HG02970 (cell line): Measurements from ENCODE around the gene RFXANK.
"Not testable (repeated sequence)": the region's sequence is repeated elsewhere in the genome, so short reads cannot be mapped to it uniquely, and the experiment has no call there.

Experiments
- ATAC-seq: cut with Tn5 transposase; IDR thresholded peaks from one replicate; pipeline ENCODE4 v1.9.1; 2021; ENCODE audit warnings: mild to moderate bottlenecking, moderate library complexity, moderate number of reproducible peaks; ENCODE audit not compliant: unreplicated experiment, low FRiP score

The RFXANK gene

DNA sequence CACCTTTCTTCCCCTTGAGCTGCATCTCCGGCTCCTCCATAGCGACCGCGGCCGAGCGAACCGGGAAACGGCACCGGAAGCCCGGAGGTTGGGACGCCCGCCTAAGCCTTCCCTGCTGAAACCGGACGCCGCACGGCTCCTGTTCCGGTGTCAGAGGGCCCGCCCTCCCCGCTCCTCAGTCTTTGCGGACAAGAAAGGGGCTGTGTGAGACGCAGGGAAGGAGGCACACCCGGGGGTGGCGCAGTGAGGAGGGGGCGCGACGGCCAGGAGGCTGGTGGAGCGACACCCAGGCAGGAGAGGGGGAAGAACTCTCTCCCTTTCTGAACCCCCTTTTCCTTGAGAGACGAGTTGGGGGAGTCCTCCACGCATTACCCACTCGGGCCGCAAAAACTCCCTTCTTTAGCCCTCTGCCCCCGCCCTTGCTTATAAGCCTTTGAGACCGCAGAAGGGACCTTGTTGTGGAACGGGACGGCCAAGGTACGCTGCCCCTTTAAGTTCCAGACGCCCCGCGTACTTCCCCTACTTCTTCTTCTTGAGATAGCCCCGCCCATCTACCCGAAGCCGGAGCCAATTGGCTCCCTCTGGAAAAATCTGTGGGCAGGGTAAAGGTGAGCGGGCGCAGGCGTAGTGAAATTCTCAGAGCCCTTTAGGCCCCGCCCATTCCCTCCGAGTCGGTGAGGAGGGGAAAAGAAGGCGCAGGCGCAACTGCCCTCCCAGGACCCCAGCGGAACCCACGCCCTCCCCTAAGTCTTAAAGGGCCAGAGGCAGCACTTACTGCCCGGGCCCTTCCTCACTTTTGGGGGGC lies at the start of gene RFXANK, which contains the start of gene BORCS8:
TSS of gene RFXANK (plus strand) at position 181 of the 805 bp plus-strand sequence. CDS start 1,689 bp downstream, outside the sequence.
TSS of gene BORCS8 (minus strand) at position 75 of the 805 bp plus-strand sequence. CDS start at position 40, 35 bp downstream.
- peak; percentile 86 for ATAC-seq

DNA sequence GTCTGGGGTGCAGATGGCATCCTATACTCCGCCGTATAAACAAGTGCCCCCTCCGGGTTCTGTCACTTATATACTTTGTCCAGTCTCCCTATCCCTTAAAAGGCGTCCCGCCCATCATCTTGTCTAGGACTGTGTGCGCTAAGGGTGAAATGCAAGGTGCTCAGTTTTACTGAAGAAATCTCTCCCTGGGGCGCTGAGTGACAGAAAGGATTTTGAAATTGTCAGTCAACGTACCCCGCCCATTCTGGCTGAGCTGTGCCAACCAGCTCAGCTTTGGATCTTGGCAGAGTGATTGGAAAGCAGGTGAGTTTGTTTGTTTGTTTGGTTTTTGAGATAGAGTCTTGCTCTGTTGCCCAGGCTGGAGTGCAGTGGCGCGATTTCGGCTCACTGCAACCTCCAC lies 49.7 kb upstream of the RFXANK start:
- ATAC-seq = no peak

GRCh38 chr19:19145281-19145680 lies 46.8 kb upstream of the RFXANK start:
- ATAC-seq = no peak

- no peak for ATAC-seq
Measured at GRCh38 chr19:19145684-19146608, 46.1 kb upstream of the RFXANK start.

DNA sequence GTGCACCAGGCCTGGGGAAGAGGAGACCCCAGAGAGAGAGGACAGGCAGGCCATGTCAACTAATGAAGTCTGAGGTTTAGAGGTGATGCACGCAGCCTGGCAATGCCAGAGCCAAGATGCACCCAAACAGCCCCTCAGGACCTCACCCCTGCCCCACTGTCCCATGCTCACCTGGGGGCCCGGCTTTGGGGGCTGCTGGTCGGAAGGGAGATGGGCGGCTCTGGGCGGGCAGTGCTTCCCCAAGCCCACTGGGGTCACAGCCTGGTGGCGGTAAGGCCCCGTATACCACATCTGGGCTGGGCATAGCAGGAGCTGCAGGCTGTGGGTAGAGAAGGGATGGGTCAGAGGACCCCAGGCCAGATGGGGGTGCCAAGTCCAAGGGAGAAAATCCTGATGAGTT lies 45.2 kb upstream of the RFXANK start:
- no peak for ATAC-seq

DNA sequence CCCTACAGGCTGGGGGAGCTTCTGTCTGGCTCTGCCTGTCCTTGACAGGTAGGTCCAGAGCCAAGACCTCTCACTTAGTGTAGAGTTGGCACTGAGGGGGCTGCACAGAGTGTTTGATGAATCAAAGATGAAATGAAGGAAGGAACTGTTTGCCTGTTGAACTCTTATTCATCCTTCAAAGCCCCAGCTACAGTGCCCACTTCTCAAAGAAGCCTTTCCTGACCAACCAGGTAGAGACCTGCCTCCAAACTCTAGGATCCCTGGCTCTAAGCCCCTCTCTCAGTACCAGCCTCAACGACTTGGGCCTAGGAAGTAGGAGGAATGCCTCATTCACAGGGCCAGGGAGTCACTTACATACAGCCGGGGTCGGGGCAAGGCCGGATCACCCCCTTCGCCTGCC lies 44.7 kb upstream of the RFXANK start:
- ATAC-seq = no peak

GRCh38 chr19:19148504-19148903 lies 43.6 kb upstream of the RFXANK start:
- not testable (repeated sequence) for ATAC-seq

- no peak for ATAC-seq
Measured at GRCh38 chr19:19149435-19149834, 42.6 kb upstream of the RFXANK start.

- ATAC-seq = no peak
Measured at GRCh38 chr19:19151418-19151817, 40.6 kb upstream of the RFXANK start.

GRCh38 chr19:19152668-19153384 lies 39.2 kb upstream of the RFXANK start:
- ATAC-seq = no peak

DNA sequence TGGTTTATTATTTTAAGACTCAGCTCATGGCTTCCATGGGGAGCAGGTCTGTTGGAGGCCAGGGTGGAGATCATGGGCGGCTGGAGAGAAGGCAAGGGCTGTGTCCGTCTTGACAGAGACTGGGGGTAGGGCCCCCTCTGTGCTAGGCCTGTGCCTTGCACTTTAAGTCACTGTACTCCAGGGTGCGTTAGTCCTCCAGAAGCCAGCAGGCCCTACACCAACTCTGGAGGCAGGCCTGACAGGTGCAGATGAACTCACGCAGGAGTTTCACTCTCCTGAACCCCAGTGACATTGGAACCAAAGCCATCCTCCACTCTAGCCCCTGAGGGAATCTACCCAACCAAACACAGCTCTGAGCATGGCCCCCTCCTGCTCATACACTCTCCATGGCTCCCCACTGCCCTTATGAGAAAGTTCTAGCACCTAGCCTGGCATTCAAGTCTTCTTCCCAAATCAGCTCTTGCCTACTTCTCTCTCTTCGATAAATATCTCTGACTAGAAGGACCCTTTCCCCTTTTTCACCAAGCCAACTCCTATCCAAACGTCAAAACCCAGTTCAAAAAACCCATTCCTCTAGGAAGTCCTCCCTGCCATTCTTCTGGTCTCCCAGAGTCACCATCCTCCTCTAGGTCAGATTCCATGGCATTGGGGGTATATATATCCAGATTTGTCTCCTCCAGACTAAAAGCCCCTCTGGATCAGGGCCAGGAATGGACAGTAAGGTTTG lies 37.1 kb upstream of the RFXANK start:
- no peak for ATAC-seq

DNA sequence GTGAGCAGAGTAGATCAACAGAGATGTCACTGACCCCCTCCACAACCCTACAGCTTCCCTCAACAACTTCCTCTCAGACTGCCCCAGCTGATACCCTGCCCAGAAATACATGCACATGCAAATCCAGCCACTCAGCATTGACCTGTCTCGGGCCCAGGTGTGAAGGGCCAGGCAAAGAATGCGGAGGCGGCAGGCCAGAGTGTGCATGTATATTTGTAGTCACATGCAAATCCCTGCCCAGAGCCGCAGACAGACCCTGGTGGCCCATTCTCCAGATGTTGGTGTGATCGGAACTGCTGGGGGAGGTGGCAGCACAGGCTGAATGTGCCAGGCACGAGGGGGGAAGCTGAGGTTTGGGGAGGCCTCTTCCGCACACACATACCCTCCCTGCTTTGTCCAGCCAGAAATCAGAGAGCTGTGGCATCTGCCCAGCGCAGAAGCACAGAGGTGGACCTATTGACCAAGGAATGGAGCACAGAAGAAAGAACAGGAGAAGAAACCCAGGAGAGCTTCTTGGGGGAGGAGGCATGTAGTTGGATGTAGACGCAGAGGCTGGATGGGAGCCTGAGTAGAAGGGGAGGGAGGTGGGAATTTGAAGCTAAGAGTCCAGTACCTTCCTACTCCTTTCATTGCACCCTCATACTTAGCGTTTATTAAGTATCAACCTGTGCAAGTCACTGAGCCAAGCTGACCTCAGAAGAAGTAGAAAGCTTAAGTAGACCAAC lies 36.4 kb upstream of the RFXANK start:
- no peak for ATAC-seq

DNA sequence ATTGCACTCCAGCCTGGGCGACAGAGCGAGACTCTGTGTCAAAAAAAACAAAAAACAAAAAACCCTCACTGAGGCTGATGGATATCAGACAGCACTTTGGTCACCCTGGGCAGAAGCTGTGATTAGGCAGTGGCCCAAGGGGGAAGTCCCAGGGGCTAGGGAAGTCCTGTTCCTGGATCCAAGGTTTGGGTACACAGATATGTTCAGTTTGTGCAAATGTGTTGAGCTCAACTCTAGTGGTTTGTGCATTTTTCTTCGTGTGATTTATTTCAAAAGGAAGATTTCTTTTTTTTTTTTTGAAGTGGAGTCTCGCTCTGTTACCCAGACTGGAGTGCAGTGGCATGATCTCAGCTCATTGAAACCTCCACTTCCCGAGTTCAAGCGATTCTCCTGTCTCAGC lies 34.2 kb upstream of the RFXANK start:
- ATAC-seq = no peak

GRCh38 chr19:19159534-19159933 lies 32.5 kb upstream of the RFXANK start:
- no peak for ATAC-seq

DNA sequence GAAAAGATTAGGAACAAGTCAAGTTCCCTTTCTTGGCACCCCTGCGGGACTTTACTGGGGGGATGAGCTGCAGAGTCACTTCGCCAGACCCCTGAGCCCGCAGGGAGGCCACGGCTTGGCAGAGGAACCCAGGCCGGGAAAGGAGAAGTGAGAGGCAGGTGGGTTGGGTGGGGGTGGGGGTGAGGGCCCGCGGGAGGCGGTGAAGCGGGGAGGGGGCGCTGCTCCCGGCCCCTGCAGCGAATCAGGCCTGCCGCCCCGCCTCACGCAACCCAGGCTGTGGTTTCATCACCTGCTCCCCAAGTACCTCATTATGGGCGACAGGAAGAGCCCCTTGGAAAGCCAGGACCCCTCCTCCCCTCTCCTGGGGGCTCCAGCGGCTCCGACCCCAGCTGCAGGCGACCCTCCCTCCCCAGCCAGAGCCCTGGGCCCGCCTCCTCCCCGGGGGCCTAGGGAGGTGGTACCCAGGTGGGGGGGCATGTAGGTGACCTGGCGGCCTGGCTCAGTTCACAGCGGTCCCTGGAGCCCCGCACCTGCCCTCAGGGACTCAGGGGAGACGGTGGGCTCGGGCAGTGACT lies 31.5 kb upstream of the RFXANK start:
- ATAC-seq = no peak

DNA sequence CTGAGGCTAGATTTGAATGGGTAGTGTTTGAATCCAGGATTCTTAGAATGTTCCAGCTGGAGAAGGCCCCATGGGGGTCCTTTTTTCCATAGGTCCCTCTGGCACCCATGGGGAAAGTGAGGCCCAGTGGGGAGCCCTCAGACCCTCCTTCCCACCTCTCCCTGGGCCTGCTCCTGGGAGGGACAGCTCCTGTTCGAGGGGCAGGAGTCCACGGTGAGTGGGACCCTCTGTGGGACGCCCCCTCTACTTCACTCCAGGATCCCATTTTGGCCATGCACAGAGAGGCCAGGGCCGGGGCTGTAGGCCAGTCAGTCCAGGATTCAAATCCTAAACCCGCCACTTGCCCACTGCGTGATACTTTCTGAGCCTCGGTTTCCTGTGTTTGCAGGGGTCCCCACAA lies 29.6 kb upstream of the RFXANK start:
- ATAC-seq = no peak

DNA sequence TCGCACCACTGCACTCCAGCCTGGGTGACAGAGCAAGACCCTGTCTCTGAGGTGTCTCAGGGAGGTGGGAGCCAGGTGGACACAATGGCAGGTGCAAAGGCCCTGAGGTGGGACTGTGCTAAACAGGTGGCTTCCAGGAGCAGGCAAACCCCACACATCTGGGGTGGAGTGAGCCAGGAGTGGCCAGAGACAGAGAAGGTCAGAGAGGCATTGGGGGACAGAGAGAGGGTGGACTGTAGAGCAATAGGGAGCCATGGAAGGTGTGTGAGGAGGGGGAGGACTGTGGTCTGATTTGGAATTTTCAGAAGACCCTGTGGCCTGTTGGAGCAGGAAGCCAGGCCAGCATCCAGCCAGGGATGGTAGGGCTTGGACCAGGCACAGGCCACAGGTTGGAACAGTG lies 26.7 kb upstream of the RFXANK start:
- ATAC-seq = no peak

GRCh38 chr19:19167612-19168011 lies 24.4 kb upstream of the RFXANK start:
- no peak for ATAC-seq
